ENCODE data around the gene DYSF.
"Not testable (repeated sequence)": the region's sequence is repeated elsewhere in the genome, so short reads cannot be mapped to it uniquely, and the experiment has no call there.

DYSF gene

GRCh38 chr2:71619230-71619741 is 165.9 kb downstream of the DYSF start:
- no peak for DNase-seq

- no peak for DNase-seq
Observed at GRCh38 chr2:71620116-71620515, 166.8 kb downstream of the DYSF start.

GRCh38 chr2:71620851-71621251 is 167.5 kb downstream of the DYSF start:
- no peak for DNase-seq

GRCh38 chr2:71629273-71629672 is 175.9 kb downstream of the DYSF start:
- DNase-seq = no peak

- no peak for DNase-seq
Observed at GRCh38 chr2:71629771-71630453, 176.6 kb downstream of the DYSF start.

- DNase-seq = no peak
Observed at GRCh38 chr2:71630454-71631328, 177.3 kb downstream of the DYSF start.

GRCh38 chr2:71631411-71631931 is 178.1 kb downstream of the DYSF start:
- no peak for DNase-seq

GRCh38 chr2:71633086-71633485 is 179.7 kb downstream of the DYSF start:
- no peak for DNase-seq

- DNase-seq = no peak
Observed at GRCh38 chr2:71634567-71634966, 181.2 kb downstream of the DYSF start.

- no peak for DNase-seq
Observed at GRCh38 chr2:71635798-71636197, 182.4 kb downstream of the DYSF start.

GRCh38 chr2:71637168-71637567 is 183.8 kb downstream of the DYSF start:
- DNase-seq = no peak

- DNase-seq = no peak
Observed at GRCh38 chr2:71637736-71638135, 184.4 kb downstream of the DYSF start.

GRCh38 chr2:71639735-71640134 is 186.4 kb downstream of the DYSF start:
- no peak for DNase-seq

- no peak for DNase-seq
Observed at GRCh38 chr2:71640489-71640888, 187.1 kb downstream of the DYSF start.

- no peak for DNase-seq
Observed at GRCh38 chr2:71643674-71644357, 190.5 kb downstream of the DYSF start.

- DNase-seq = no peak
Observed at GRCh38 chr2:71646028-71646427, 192.7 kb downstream of the DYSF start.

- DNase-seq = no peak
Observed at GRCh38 chr2:71647356-71647755, 194.0 kb downstream of the DYSF start.

- no peak for DNase-seq
Observed at GRCh38 chr2:71655498-71655897, 202.1 kb downstream of the DYSF start.

- DNase-seq = not testable (repeated sequence)
Observed at GRCh38 chr2:71658256-71658655, 204.9 kb downstream of the DYSF start.

GRCh38 chr2:71658771-71659170 is 205.4 kb downstream of the DYSF start:
- no peak for DNase-seq

GRCh38 chr2:71659868-71660518 is 206.6 kb downstream of the DYSF start:
- no peak for DNase-seq

- DNase-seq = no peak
Observed at GRCh38 chr2:71661782-71662181, 208.4 kb downstream of the DYSF start.

Measured in NCI-H1417 treated with DMSO at 0.1 percent for 48 hours (cell line).